HepG2 (cell line): ENCODE results near the gene TRPV2. TPM values are rescaled to one million over a fixed set of nuclear protein-coding genes. Genes with fewer than 3 reads are reported as not detected.
A peak's percentile ranks its signal among the peaks of the same experiment; 100 is the strongest.

Experiments used
- CREB3 ChIP-seq: sonication (generic); formaldehyde crosslinking; IDR thresholded peaks from 2 replicates; pipeline ENCODE4 v1.5.0; 2020; ENCODE audit warnings: missing genetic modification reagents
- FOXK1 ChIP-seq: sonication (generic); formaldehyde crosslinking; IDR thresholded peaks from 2 replicates; pipeline ENCODE4 v1.4.0; 2020; ENCODE audit warnings: low read depth, missing genetic modification reagents, borderline replicate concordance
- HNRNPL ChIP-seq: fragments of 200-400 bp; formaldehyde crosslinking; IDR thresholded peaks from 2 replicates; pipeline ENCODE4 v1.6.1; 2017; ENCODE audit warnings: mild to moderate bottlenecking, low read depth, low read length
- POGK ChIP-seq: sonication (generic); formaldehyde crosslinking; conservative IDR thresholded peaks from 2 replicates; pipeline ENCODE4 v1.8.0; 2022; ENCODE audit warnings: mild to moderate bottlenecking, moderate library complexity, missing genetic modification reagents
- SIX4 ChIP-seq: sonication (generic); formaldehyde crosslinking; IDR thresholded peaks from 2 replicates; pipeline ENCODE4 v1.4.0; 2020; ENCODE audit warnings: missing genetic modification reagents
- WIZ ChIP-seq: sonication (generic); formaldehyde crosslinking; IDR thresholded peaks from 2 replicates; pipeline ENCODE4 v1.5.1; 2020; ENCODE audit warnings: mild to moderate bottlenecking, missing genetic modification reagents
- ZNF292 ChIP-seq: sonication (generic); formaldehyde crosslinking; IDR thresholded peaks from 2 replicates; pipeline ENCODE4 v1.8.1; 2022; ENCODE audit warnings: mild to moderate bottlenecking, low read depth, missing genetic modification reagents, borderline replicate concordance
- ZNF3 ChIP-seq: IDR thresholded peaks from 2 replicates; pipeline ENCODE4 v1.7.0; 2017; ENCODE audit warnings: inconsistent platforms
- ZNF33A ChIP-seq: sonication (generic); formaldehyde crosslinking; IDR thresholded peaks from 2 replicates; pipeline ENCODE4 v1.5.1; 2020; ENCODE audit warnings: missing genetic modification reagents, mild to moderate bottlenecking, moderate library complexity, borderline replicate concordance
- ZNF367 ChIP-seq: sonication (generic); formaldehyde crosslinking; IDR thresholded peaks from 2 replicates; pipeline ENCODE4 v1.4.0; 2020; ENCODE audit warnings: missing genetic modification reagents, borderline replicate concordance
- ZNF468 ChIP-seq: sonication (generic); formaldehyde crosslinking; IDR thresholded peaks from 2 replicates; pipeline ENCODE4 v1.8.0; 2022; ENCODE audit warnings: mild to moderate bottlenecking, moderate library complexity, missing genetic modification reagents
- ZNF550 ChIP-seq: sonication (generic); formaldehyde crosslinking; IDR thresholded peaks from 2 replicates; pipeline ENCODE4 v1.4.0; 2020; ENCODE audit warnings: mild to moderate bottlenecking, missing genetic modification reagents, borderline replicate concordance
- ZNF800 ChIP-seq: sonication (generic); formaldehyde crosslinking; IDR thresholded peaks from 2 replicates; pipeline ENCODE4 v1.4.0; 2020; ENCODE audit warnings: missing genetic modification reagents
- ZNF883 ChIP-seq: sonication (generic); formaldehyde crosslinking; IDR thresholded peaks from 2 replicates; pipeline ENCODE4 v1.5.1; 2020; ENCODE audit warnings: mild to moderate bottlenecking, missing genetic modification reagents; ENCODE audit errors: not compliant biosample characterization
- polyA plus RNA-seq, 8 experiments: library from polyadenylated mRNA; depleted of rRNA in 3 of 8; stranded (reverse) in 7 of 8; unstranded in 1 of 8; fragments of >200 nt; fragmentation: Illumina TruSeq in 4 of 8; extraction: Trizol in 4 of 8; gene quantifications; 2 replicates each; pipeline versions ENCODE4 v1.2.1 to v1.2.3, GENCODE V29; 2011 to 2016; ENCODE audit warnings: low read depth in 4 of 8, missing spikeins in 1 of 8, mixed read lengths in 1 of 8; ENCODE audit not compliant: insufficient read depth in 1 of 8
- total RNA-seq, 5 experiments: library from RNA; depleted of rRNA; stranded (reverse); fragments of >200 nt; fragmentation: Illumina TruSeq; extraction: Trizol; gene quantifications; 2 replicates each; pipeline ENCODE4 v1.2.3, GENCODE V29; 2016; ENCODE audit warnings: low read depth in 1 of 5
- TF ChIP-seq, protein P1 (sequence below): sonication (generic); formaldehyde crosslinking; IDR thresholded peaks from 2 replicates; pipeline ENCODE4 v1.4.0; 2020; ENCODE audit warnings: missing genetic modification reagents
- TF ChIP-seq, protein P2 (sequence below): sonication (generic); formaldehyde crosslinking; conservative IDR thresholded peaks from 2 replicates; pipeline ENCODE4 v1.8.0; 2022; ENCODE audit warnings: missing genetic modification reagents

TRPV2 gene
- total and polyA plus RNA-seq, 2 of the 13 experiments (the other 11 are each of a cell fraction or from before 2014, with no cell fraction given): 13.6 to 21.3 TPM

DNA sequence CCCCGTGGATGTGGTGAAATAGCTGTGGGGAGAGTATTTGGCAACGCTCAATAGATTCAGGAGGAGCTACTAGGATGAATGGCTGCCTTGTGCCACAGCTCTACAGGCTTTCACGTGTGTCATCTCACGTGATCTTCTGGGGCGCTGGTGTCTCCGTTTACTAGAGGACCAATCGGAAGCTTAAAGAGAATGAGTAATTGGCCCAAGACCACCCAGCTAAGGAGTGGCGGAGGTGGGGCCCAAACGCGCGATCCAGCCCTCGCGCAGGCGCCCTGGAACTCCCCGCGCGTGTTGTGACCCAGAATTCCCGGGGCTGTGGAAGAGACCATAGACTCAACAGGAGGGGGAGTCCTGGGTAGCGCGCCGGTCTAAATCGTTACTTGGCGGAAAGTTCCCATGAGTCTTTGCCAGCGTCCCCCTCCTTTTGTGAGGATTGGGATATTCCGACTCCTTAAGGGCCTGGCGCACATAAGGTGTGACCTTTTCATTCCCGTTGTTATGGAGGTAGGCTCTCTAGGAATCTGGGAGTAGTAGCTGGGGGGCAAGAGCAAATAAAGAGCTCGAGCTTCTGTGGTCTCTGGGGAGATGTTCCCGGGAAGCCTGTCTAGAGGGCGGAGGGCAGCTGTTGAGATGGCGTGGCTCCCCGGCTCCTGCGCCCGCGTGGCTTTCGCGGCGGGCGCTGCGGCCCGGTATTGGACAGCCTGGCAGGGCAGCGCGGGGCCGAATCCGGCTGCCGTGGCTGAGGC is 23.4 kb downstream of the TRPV2 start (continued):
- TF ChIP-seq HNRNPL: peak; percentile 61
- peak; percentile 20; the same call in 1 of the 2 replicates for TF ChIP-seq CREB3 (CRISPR knock-in tag)
- TF ChIP-seq ZNF800 (CRISPR knock-in tag): no peak
- TF ChIP-seq, protein P1, sequence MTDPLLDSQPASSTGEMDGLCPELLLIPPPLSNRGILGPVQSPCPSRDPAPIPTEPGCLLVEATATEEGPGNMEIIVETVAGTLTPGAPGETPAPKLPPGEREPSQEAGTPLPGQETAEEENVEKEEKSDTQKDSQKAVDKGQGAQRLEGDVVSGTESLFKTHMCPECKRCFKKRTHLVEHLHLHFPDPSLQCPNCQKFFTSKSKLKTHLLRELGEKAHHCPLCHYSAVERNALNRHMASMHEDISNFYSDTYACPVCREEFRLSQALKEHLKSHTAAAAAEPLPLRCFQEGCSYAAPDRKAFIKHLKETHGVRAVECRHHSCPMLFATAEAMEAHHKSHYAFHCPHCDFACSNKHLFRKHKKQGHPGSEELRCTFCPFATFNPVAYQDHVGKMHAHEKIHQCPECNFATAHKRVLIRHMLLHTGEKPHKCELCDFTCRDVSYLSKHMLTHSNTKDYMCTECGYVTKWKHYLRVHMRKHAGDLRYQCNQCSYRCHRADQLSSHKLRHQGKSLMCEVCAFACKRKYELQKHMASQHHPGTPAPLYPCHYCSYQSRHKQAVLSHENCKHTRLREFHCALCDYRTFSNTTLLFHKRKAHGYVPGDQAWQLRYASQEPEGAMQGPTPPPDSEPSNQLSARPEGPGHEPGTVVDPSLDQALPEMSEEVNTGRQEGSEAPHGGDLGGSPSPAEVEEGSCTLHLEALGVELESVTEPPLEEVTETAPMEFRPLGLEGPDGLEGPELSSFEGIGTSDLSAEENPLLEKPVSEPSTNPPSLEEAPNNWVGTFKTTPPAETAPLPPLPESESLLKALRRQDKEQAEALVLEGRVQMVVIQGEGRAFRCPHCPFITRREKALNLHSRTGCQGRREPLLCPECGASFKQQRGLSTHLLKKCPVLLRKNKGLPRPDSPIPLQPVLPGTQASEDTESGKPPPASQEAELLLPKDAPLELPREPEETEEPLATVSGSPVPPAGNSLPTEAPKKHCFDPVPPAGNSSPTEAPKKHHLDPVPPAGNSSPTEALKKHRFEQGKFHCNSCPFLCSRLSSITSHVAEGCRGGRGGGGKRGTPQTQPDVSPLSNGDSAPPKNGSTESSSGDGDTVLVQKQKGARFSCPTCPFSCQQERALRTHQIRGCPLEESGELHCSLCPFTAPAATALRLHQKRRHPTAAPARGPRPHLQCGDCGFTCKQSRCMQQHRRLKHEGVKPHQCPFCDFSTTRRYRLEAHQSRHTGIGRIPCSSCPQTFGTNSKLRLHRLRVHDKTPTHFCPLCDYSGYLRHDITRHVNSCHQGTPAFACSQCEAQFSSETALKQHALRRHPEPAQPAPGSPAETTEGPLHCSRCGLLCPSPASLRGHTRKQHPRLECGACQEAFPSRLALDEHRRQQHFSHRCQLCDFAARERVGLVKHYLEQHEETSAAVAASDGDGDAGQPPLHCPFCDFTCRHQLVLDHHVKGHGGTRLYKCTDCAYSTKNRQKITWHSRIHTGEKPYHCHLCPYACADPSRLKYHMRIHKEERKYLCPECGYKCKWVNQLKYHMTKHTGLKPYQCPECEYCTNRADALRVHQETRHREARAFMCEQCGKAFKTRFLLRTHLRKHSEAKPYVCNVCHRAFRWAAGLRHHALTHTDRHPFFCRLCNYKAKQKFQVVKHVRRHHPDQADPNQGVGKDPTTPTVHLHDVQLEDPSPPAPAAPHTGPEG (CRISPR knock-in tag): peak; percentile 11; the same call in 1 of the 2 replicates
- TF ChIP-seq SIX4: no peak
- TF ChIP-seq ZNF468 (CRISPR knock-in tag): no peak
- TF ChIP-seq, protein P2, sequence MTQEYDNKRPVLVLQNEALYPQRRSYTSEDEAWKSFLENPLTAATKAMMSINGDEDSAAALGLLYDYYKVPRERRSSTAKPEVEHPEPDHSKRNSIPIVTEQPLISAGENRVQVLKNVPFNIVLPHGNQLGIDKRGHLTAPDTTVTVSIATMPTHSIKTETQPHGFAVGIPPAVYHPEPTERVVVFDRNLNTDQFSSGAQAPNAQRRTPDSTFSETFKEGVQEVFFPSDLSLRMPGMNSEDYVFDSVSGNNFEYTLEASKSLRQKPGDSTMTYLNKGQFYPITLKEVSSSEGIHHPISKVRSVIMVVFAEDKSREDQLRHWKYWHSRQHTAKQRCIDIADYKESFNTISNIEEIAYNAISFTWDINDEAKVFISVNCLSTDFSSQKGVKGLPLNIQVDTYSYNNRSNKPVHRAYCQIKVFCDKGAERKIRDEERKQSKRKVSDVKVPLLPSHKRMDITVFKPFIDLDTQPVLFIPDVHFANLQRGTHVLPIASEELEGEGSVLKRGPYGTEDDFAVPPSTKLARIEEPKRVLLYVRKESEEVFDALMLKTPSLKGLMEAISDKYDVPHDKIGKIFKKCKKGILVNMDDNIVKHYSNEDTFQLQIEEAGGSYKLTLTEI (CRISPR knock-in tag): no peak
- peak; percentile 80; the same call in 1 of the 2 replicates for TF ChIP-seq POGK
- TF ChIP-seq ZNF883 (CRISPR knock-in tag): no peak
- no peak for TF ChIP-seq ZNF367 (CRISPR knock-in tag)
- no peak for TF ChIP-seq ZNF33A (CRISPR knock-in tag)
- TF ChIP-seq ZNF292 (CRISPR knock-in tag): no peak
- no peak for TF ChIP-seq ZNF550 (CRISPR knock-in tag)
- peak; percentile 52 for TF ChIP-seq FOXK1 (CRISPR knock-in tag)
- no peak for TF ChIP-seq ZNF3 (CRISPR knock-in tag)
- TF ChIP-seq WIZ (CRISPR knock-in tag): no peak
